K562 (cell line): ENCODE measurements around the gene FMNL3. TPM values are rescaled to one million over a fixed set of nuclear protein-coding genes. Genes with fewer than 3 reads are reported as not detected.

Source experiments
- ATAC-seq: fragments of 200-7000 bp; cut with Tn5 transposase; 3 replicates; pipeline ENCODE4 v1.9.1; 2020; ENCODE audit warnings: moderate library complexity
- BruUV-seq: library from RNA; stranded (reverse); fragments of 400-500 nt; replicated peaks from 2 replicates; lab custom pipeline; 2021; lab: Mats Ljungman, UMichigan
- CTCF ChIA-PET: fragments of 300-600 bp; formaldehyde crosslinking; extraction: SDS; loops from one replicate; lab custom pipeline; 2021; ENCODE audit warnings: low intra/inter-chr PET ratio; lab: Yijun Ruan, JAX
- POLR2A ChIA-PET: fragments of 300-600, 350-650 bp; sonication (Branson Sonifier 250); formaldehyde crosslinking; extraction: SDS; loops from one replicate; lab custom pipeline; 2021; ENCODE audit warnings: antibody characterized with exemption, inconsistent platforms; lab: Yijun Ruan, JAX
- DNase-seq, 4 experiments: peaks; one replicate each; pipeline versions ENCODE4 v3.0.0 to v3.0.0-alpha.2; 2011 to 2018; ENCODE audit warnings: low spot score in 3 of 4, mixed read lengths in 3 of 4; ENCODE audit errors: extremely low read depth in 1 of 4
- FAIRE-seq: peaks from 2 replicates; lab custom pipeline; 2011; peaks lifted over from hg19 to GRCh38; lab: Jason Lieb, UNC
- H2AFZ ChIP-seq: 2 replicates; pipeline ENCODE4 v1.6.0; 2011; ENCODE audit warnings: low read depth, low read length, control low read depth, inconsistent platforms
- H3K27ac ChIP-seq: fragments of 200-600 bp; 3 replicates; pipeline ENCODE4 v1.8.0; 2011; ENCODE audit warnings: low read depth, mild to moderate bottlenecking, control low read depth, inconsistent platforms, low read length, moderate library complexity, mixed read lengths; ENCODE audit errors: extremely low read depth
- H3K27me3 ChIP-seq, 2 experiments: fragments of 300-600 bp in 1 of 2; 2 replicates in 1 of 2; 3 replicates in 1 of 2; pipeline versions ENCODE4 v1.6.0 to v1.8.0; 2011; ENCODE audit warnings: inconsistent platforms in 2 of 2, low read length in 2 of 2, mild to moderate bottlenecking in 1 of 2, mixed read lengths in 1 of 2, moderate library complexity in 1 of 2; ENCODE audit not compliant: control insufficient read depth in 2 of 2, insufficient read depth in 2 of 2
- H3K36me3 ChIP-seq: fragments of 300-600 bp; 3 replicates; pipeline ENCODE4 v1.8.0; 2011; ENCODE audit warnings: mild to moderate bottlenecking, low read length, inconsistent platforms; ENCODE audit not compliant: control insufficient read depth, insufficient read depth
- H3K4me1 ChIP-seq, 2 experiments: fragments of 200-600 bp in 1 of 2; replicated peaks in 1 of 2; 2 replicates in 1 of 2; 3 replicates in 1 of 2; pipeline versions ENCODE4 v1.5.1 to v1.8.0; 2011; ENCODE audit warnings: inconsistent platforms in 2 of 2, low read length in 2 of 2, mild to moderate bottlenecking in 1 of 2, mixed read lengths in 1 of 2, moderate library complexity in 1 of 2; ENCODE audit not compliant: control insufficient read depth in 2 of 2, insufficient read depth in 2 of 2
- H3K4me2 ChIP-seq: 2 replicates; pipeline ENCODE4 v1.6.1; 2011; ENCODE audit warnings: low read length, control low read depth, inconsistent platforms, mixed read lengths; ENCODE audit not compliant: insufficient read depth
- H3K4me3 ChIP-seq: fragments of 200-600 bp; sonication (generic), shearing (Covaris generic); 2 replicates; pipeline ENCODE4 v1.5.1; 2016; ENCODE audit warnings: control low read depth, inconsistent platforms
- H3K79me2 ChIP-seq: fragments of 200-600 bp; 3 replicates; pipeline ENCODE4 v1.8.0; 2011; ENCODE audit warnings: low read length, inconsistent platforms; ENCODE audit not compliant: control insufficient read depth, insufficient read depth
- H3K9ac ChIP-seq, 2 experiments: 2 replicates each; pipeline versions ENCODE4 v1.6.0 to v1.6.1; 2011; ENCODE audit warnings: low read depth in 2 of 2, low read length in 2 of 2, control low read depth in 1 of 2, inconsistent platforms in 1 of 2, mild to moderate bottlenecking in 1 of 2, mixed read lengths in 1 of 2; ENCODE audit not compliant: insufficient read depth in 1 of 2
- H3K9me1 ChIP-seq: one replicate; pipeline ENCODE4 v1.6.0; 2011; ENCODE audit warnings: inconsistent platforms, mild to moderate bottlenecking, low read length, moderate library complexity; ENCODE audit not compliant: control insufficient read depth, insufficient read depth
- H3K9me3 ChIP-seq: replicated peaks from 2 replicates; pipeline ENCODE4 v1.5.1; 2011; ENCODE audit warnings: low read depth, low read length, inconsistent platforms; ENCODE audit not compliant: control insufficient read depth, insufficient read depth
- H4K20me1 ChIP-seq: replicated peaks from 2 replicates; pipeline ENCODE4 v1.6.1; 2011; ENCODE audit warnings: low read length, inconsistent platforms, mixed read lengths; ENCODE audit not compliant: control insufficient read depth, insufficient read depth
- BRF1 ChIP-seq: IDR thresholded peaks from 3 replicates; pipeline ENCODE4 v1.6.1; 2011; ENCODE audit warnings: borderline replicate concordance, mild to moderate bottlenecking; ENCODE audit not compliant: insufficient read length; ENCODE audit errors: extremely low read depth
- CAMTA2 ChIP-seq: fragments of 250-450 bp; sonication (Bioruptor Pico); conservative IDR thresholded peaks from 2 replicates; pipeline ENCODE4 v1.5.1; 2022
- CLOCK ChIP-seq: fragments of 250-450 bp; sonication (Bioruptor Pico); IDR thresholded peaks from 2 replicates; pipeline ENCODE4 v1.4.0; 2020; ENCODE audit warnings: mild to moderate bottlenecking, moderate library complexity, borderline replicate concordance
- CTCF ChIP-seq, 3 experiments: IDR thresholded peaks in 2 of 3; conservative IDR thresholded peaks in 1 of 3; 2 replicates each; pipeline ENCODE4 v1.5.1; 2011 to 2012; ENCODE audit warnings: low read length in 3 of 3, mild to moderate bottlenecking in 3 of 3, control low read depth in 2 of 3, improper control_type of control experiment in 1 of 3, inconsistent platforms in 1 of 3, low read depth in 1 of 3, mixed read lengths in 1 of 3, moderate library complexity in 1 of 3; ENCODE audit not compliant: insufficient read depth in 2 of 3
- HOMEZ ChIP-seq: fragments of 250-450 bp; sonication (Bioruptor Pico); IDR thresholded peaks from 2 replicates; pipeline ENCODE4 v1.4.0; 2020; ENCODE audit warnings: mild to moderate bottlenecking, moderate library complexity
- LCOR ChIP-seq: sonication (generic); formaldehyde crosslinking; IDR thresholded peaks from 2 replicates; pipeline ENCODE4 v1.8.0; 2022; ENCODE audit warnings: mild to moderate bottlenecking, missing genetic modification reagents
- NR0B1 ChIP-seq: fragments of 450-650 bp; IDR thresholded peaks from one replicate; pipeline ENCODE4 v1.6.1; 2018; ENCODE audit warnings: mild to moderate bottlenecking, moderate library complexity; ENCODE audit not compliant: partially characterized antibody
- NR2C2 ChIP-seq, 2 experiments: fragments of 200-800 bp in 1 of 2; sonication (Bioruptor generic) in 1 of 2; sonication (generic) in 1 of 2; formaldehyde crosslinking in 1 of 2; IDR thresholded peaks; 2 replicates each; pipeline versions ENCODE4 v1.6.1 to v1.8.0; 2016 to 2022; ENCODE audit warnings: mild to moderate bottlenecking in 1 of 2, missing compliant biosample characterization in 1 of 2, missing genetic modification characterization in 1 of 2, missing genetic modification reagents in 1 of 2
- RCOR1 ChIP-seq, 2 experiments: IDR thresholded peaks; 2 replicates each; pipeline ENCODE4 v1.6.1; 2012; ENCODE audit warnings: low read depth in 2 of 2, low read length in 2 of 2, borderline replicate concordance in 1 of 2, improper control_type of control experiment in 1 of 2
- ZNF224 ChIP-seq: sonication (generic); formaldehyde crosslinking; IDR thresholded peaks from 2 replicates; pipeline ENCODE4 v1.8.0; 2022; ENCODE audit warnings: mild to moderate bottlenecking, missing genetic modification reagents
- ZNF445 ChIP-seq: fragments of 250-450 bp; sonication (Bioruptor Pico); IDR thresholded peaks from 2 replicates; pipeline ENCODE4 v1.4.0; 2020; ENCODE audit warnings: low read depth, mild to moderate bottlenecking, moderate library complexity
- ZNF699 ChIP-seq: fragments of 250-450 bp; sonication (Bioruptor Pico); IDR thresholded peaks from 2 replicates; pipeline ENCODE4 v1.8.0; 2021; ENCODE audit warnings: mild to moderate bottlenecking, moderate library complexity; ENCODE audit not compliant: insufficient replicate concordance
- WGBS: fragments of 100-300 bp; shearing (Covaris generic); methylation state at CpG from one replicate; pipeline ENCODE4 v1.1.6; 2016; ENCODE audit warnings: low coverage, mixed read lengths; ENCODE audit not compliant: insufficient coverage; ENCODE audit errors: missing lambda C conversion rate; 5-methylcytosine and 5-hydroxymethylcytosine counted together
- in situ Hi-C: fragments of 300-500 bp; cut with MboI; formaldehyde crosslinking; loops from 4 replicates; pipeline ENCODE4 v1.15.0; 2018; ENCODE audit warnings: inconsistent platforms, mixed read lengths
- intact Hi-C: fragments of 100-400 bp; cut with micrococcal nuclease; formaldehyde crosslinking; loops from 2 replicates; pipeline ENCODE4 v1.14.2; 2022
- polyA plus RNA-seq, 8 experiments: library from polyadenylated mRNA; depleted of rRNA in 4 of 8; stranded (reverse) in 5 of 8; unstranded in 3 of 8; fragments of >200 nt; fragmentation: Nextera tagmentation in 2 of 8; fragmentation: Illumina TruSeq in 1 of 8; extraction: Ambion mirVana in 2 of 8; extraction: Trizol in 1 of 8; gene quantifications; 2 replicates each; pipeline versions ENCODE4 v1.2.1 to v1.2.3, GENCODE V29; 2011 to 2014; ENCODE audit warnings: inconsistent platforms in 1 of 8, missing spikeins in 1 of 8
- total RNA-seq, 7 experiments: library from RNA; depleted of rRNA in 6 of 7; stranded (reverse); fragments of >200 nt in 6 of 7; fragmentation: Illumina TruSeq in 2 of 7; extraction: Trizol in 2 of 7; gene quantifications; 2 replicates each; pipeline versions ENCODE4 v1.2.1 to v1.2.3, GENCODE V29; 2011 to 2021; ENCODE audit warnings: low replicate concordance in 1 of 7

Gene FMNL3
- total and polyA plus RNA-seq, 9 of the 15 experiments (the other 6 are each of a cell fraction or from before 2014, with no cell fraction given): 0.49 to 14.4 (median 6.8) TPM

DNA sequence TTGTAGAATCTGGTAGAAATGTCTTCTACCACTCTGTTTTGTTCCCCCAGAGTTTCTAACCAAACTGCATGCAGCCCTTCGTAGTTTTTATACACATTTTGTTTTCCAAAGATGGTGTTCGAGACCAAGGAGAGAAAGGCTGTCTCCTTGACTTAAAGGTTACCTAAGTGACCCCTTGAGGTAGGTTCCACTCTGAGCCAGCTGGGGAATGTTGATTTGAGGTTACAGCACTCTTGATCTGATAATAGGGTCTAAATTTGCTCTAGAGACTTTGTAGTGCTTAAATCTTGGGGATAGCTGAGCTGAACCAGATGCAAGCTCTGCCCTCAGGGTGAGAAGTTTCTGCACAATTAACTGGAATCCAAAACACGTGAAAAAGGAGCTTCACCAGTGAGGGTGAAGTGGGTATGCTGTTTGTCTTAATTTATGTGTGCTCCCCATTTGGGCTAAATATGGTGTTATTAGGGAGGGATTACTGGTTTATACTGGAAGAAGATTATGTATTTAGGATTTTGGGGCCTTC, 37.2 kb upstream of the FMNL3 start:
- ChIA-PET POLR2A (interaction anchor here (0.7 to 1.8 kb wide), 7 partner anchors 8 to 170 kb away, joined by 3 to 12 read pairs (median 5); no protein-coding TSS in a partner anchor), CTCF (no interaction called here)
- FAIRE-seq (peak; percentile 60), ATAC-seq (no peak), DNase-seq (peak in 1 of 4 experiments; percentile 41)
- H3K27me3 ChIP-seq: no peaks in the 10 kb centered on the region
- peak overlapping the region; percentile 45; the same call in 1 of the 2 replicates for H3K4me2 ChIP-seq
- H3K36me3 ChIP-seq: peaks cover 47% of the 10 kb centered on the region
- peaks cover 80% of the 10 kb centered on the region for H3K79me2 ChIP-seq
- in situ Hi-C loops (no loop called here), intact Hi-C loops (no loop called here)
- H3K9ac ChIP-seq: peak overlapping the region in 1 of 2 experiments; percentile 38; a peak in 1 of 4 replicates
- BruUV-seq: no TSS peak
- WGBS: 42% methylated on average over 3 of the region's 3 CpGs
- peaks cover 11 to 29% of the 10 kb centered on the region in 2 experiments for H3K4me1 ChIP-seq
- H4K20me1 ChIP-seq: peaks cover 36% of the 10 kb centered on the region
- H3K4me3 ChIP-seq: peak overlapping the region; percentile 9; the same call in 1 of the 2 replicates
- H3K9me3 ChIP-seq: 0 out of 2 replicates have a peak, but pooled peaks cover 2% of the 10 kb centered on the region
- H3K27ac ChIP-seq: 0 out of 3 replicates have a peak overlapping the region, but pooled peaks have one; percentile 16
- H3K9me1 ChIP-seq: peaks cover 4% of the 10 kb centered on the region
- no peak overlapping the region for H2AFZ ChIP-seq
- TF ChIP-seq NR2C2 (CRISPR knock-in tag; IDR thresholded peaks at IDR 0.05) (no peak), NR2C2 (tag; IDR thresholded peaks at IDR 0.05) (peak; percentile 39), NR0B1 (no peak), ZNF445 (no peak), CAMTA2 (CRISPR knock-in tag) (no peak), RCOR1 (IDR thresholded peaks at IDR 0.05; ENCODE audit: borderline replicate concordance in 1 of 2, low read depth in 2 of 2, low read length in 2 of 2) (peak in 1 of 2 experiments; percentile 29; a peak in 1 of 4 replicates), BRF1 (no peak), CLOCK (CRISPR knock-in tag) (no peak), ZNF699 (no peak), LCOR (CRISPR knock-in tag) (0 out of 2 replicates have a peak, but pooled peaks have one; percentile 14), HOMEZ (no peak), ZNF224 (no peak), CTCF (IDR thresholded peaks at IDR 0.05 in 2 of 3, conservative IDR thresholded peaks at IDR 0.05 in 1 of 3; ENCODE audit: insufficient read depth in 2 of 3, low read depth in 1 of 3, low read length in 3 of 3) (no peak)
